RWPE1 (cell line): ENCODE results near the gene LRRFIP1.

Experiments used
- CTCF ChIA-PET: fragments of 350-600 bp; sonication (Branson Sonifier 250); formaldehyde crosslinking; extraction: SDS; loops from one replicate; lab custom pipeline; 2021; lab: Yijun Ruan, JAX
- POLR2A ChIA-PET: fragments of 400-600 bp; formaldehyde crosslinking; extraction: SDS; loops from one replicate; lab custom pipeline; 2020; ENCODE audit warnings: antibody characterized with exemption; ENCODE audit not compliant: low non-redundant PET; lab: Yijun Ruan, JAX
- DNase-seq: peaks from one replicate; pipeline ENCODE4 v3.0.0; 2012; ENCODE audit warnings: low spot score
- H3K27ac ChIP-seq: fragments of 450-650 bp; 2 replicates; pipeline ENCODE4 v1.5.1; 2017
- CTCF ChIP-seq: fragments of 450-650 bp; conservative IDR thresholded peaks from 2 replicates; pipeline ENCODE4 v1.5.1; 2017; ENCODE audit warnings: low read depth, mild to moderate bottlenecking

LRRFIP1 gene

GRCh38 chr2:237738255-237738654 is 110.9 kb downstream of the LRRFIP1 start:
- CTCF ChIA-PET: no interaction called here
- POLR2A ChIA-PET: no interaction called here
- DNase-seq: no peak
- no peak for TF ChIP-seq CTCF
- no peak overlapping the region for H3K27ac ChIP-seq

GRCh38 chr2:237739101-237739500 is 111.7 kb downstream of the LRRFIP1 start:
- CTCF ChIA-PET: no interaction called here

GRCh38 chr2:237742191-237742590 is 114.8 kb downstream of the LRRFIP1 start:
- no peak for DNase-seq
- H3K27ac ChIP-seq: peak overlapping the region; percentile 0; the same call in 1 of the 2 replicates
- no peak for TF ChIP-seq CTCF
- ChIA-PET POLR2A (no interaction called here), CTCF (no interaction called here)

More at GRCh38 chr2:237739101-237739500, 111.7 kb downstream of the LRRFIP1 start:
- no peak overlapping the region for H3K27ac ChIP-seq
- DNase-seq: no peak
- POLR2A ChIA-PET: no interaction called here
- no peak for TF ChIP-seq CTCF

GRCh38 chr2:237742614-237743013 is 115.2 kb downstream of the LRRFIP1 start:
- ChIA-PET POLR2A (no interaction called here), CTCF (interaction anchor here (0.6 kb wide), 1 partner anchor 50 kb away, joined by 3 read pairs; no protein-coding TSS in a partner anchor)
- no peak for DNase-seq
- TF ChIP-seq CTCF: no peak
- peak overlapping the region; percentile 0; the same call in 1 of the 2 replicates for H3K27ac ChIP-seq

- no peak for TF ChIP-seq CTCF
- H3K27ac ChIP-seq: peak overlapping the region; percentile 65
- ChIA-PET CTCF (interaction anchor here (0.6 kb wide), 1 partner anchor 50 kb away, joined by 3 read pairs; no protein-coding TSS in a partner anchor), POLR2A (no interaction called here)
- DNase-seq: no peak
Observed at GRCh38 chr2:237743024-237743423, 115.6 kb downstream of the LRRFIP1 start.

- POLR2A ChIA-PET: no interaction called here
- TF ChIP-seq CTCF: 0 out of 2 replicates have a peak, but pooled peaks have one; percentile 9
- peak overlapping the region; percentile 65 for H3K27ac ChIP-seq
- DNase-seq: peak; percentile 30
- CTCF ChIA-PET: interaction anchor here (0.6 to 4.3 kb wide), 2 partner anchors 51 to 72 kb away, joined by 3 to 87 read pairs; no protein-coding TSS in a partner anchor
Observed at GRCh38 chr2:237743561-237744269, 116.3 kb downstream of the LRRFIP1 start.
